Measurements from ENCODE around the gene MTERF4. TPM values are rescaled to one million over a fixed set of nuclear protein-coding genes. Genes with fewer than 3 reads are reported as not detected.

MTERF4 gene
- total and polyA plus RNA-seq, 2 of the 8 experiments (the other 6 are each of a cell fraction or from before 2014, with no cell fraction given) = 25.9 to 28.5 TPM

- no peak overlapping the region for H4K91ac ChIP-seq (replicated peaks; ENCODE audit: insufficient read length, low read length)
- no peaks in the 10 kb centered on the region for H3K27me3 ChIP-seq (replicated peaks in 1 of 4; ENCODE audit: control insufficient read depth in 3 of 4, extremely low read depth in 1 of 4, insufficient read depth in 3 of 4, low read length in 3 of 4)
- H3K4me2 ChIP-seq (ENCODE audit: insufficient read depth in 1 of 2, low read depth in 2 of 2, low read length in 2 of 2) = no peak overlapping the region
- H3K9me3 ChIP-seq (ENCODE audit: insufficient read depth in 2 of 2, low read depth in 1 of 2, low read length in 1 of 2) = no peaks in the 10 kb centered on the region
- no peak overlapping the region for H4K8ac ChIP-seq (ENCODE audit: extremely low read depth, insufficient read depth, low read length)
- peak; percentile 43; the same call in 1 of the 2 replicates for TF ChIP-seq E2F6 (IDR thresholded peaks at IDR 0.05)
- TF ChIP-seq CBX8 (IDR thresholded peaks at IDR 0.05; ENCODE audit: borderline replicate concordance, low read depth, low read length) = no peak
- no peak overlapping the region for H2AK5ac ChIP-seq (ENCODE audit: low read depth, low read length)
- peaks cover 0 to 5% (median 2%) of the 10 kb centered on the region in 4 experiments; a peak in 3 of 7 replicates for H3K4me1 ChIP-seq (replicated peaks in 1 of 4; ENCODE audit: control insufficient read depth in 3 of 4, insufficient read depth in 4 of 4, low read length in 3 of 4)
- ChIA-PET CTCF (ENCODE audit: partially characterized antibody) (interaction anchor here (0.5 to 2.3 kb wide), 12 partner anchors 10 to 933 kb away, joined by 3 to 12 read pairs (median 4); no protein-coding TSS in a partner anchor), POLR2A (ENCODE audit: partially characterized antibody) (no interaction called here)
- no peak overlapping the region for H2BK20ac ChIP-seq (ENCODE audit: low read length)
- no peak overlapping the region for H3K14ac ChIP-seq (ENCODE audit: insufficient read length)
- H4K5ac ChIP-seq (ENCODE audit: insufficient read length, low read depth, low read length) = no peak overlapping the region
- H2AFZ ChIP-seq (ENCODE audit: low read length) = no peak overlapping the region
- no peak overlapping the region for H3K56ac ChIP-seq (replicated peaks; ENCODE audit: insufficient read length, low read depth, low read length)
- H2BK5ac ChIP-seq (ENCODE audit: low read depth, low read length) = no peak overlapping the region
- no peaks in the 10 kb centered on the region for H3K23me2 ChIP-seq (ENCODE audit: low read depth, low read length)
- 89% methylated on average over 22 of the region's 25 CpGs; no CpG with 5 or more reads in 1 of the 2 experiments for WGBS, 2 experiments (ENCODE audit: extremely low coverage in 1 of 2, insufficient coverage in 1 of 2, insufficient read length in 1 of 2, insufficient replicate concordance in 2 of 2, low coverage in 1 of 2, low lambda C conversion rate in 2 of 2, missing lambda C conversion rate in 1 of 2)
- H3K4me3 ChIP-seq (ENCODE audit: extremely low read depth in 1 of 4, insufficient read depth in 2 of 4, low read depth in 3 of 4, low read length in 4 of 4) = no peak overlapping the region
- FAIRE-seq (no peak), DNase-seq (ENCODE audit: low read depth in 1 of 2, low spot score in 2 of 2) (no peak)
- H3K36me3 ChIP-seq (ENCODE audit: control insufficient read depth in 2 of 4, insufficient read depth in 4 of 4, low read length in 3 of 4) = no peaks in the 10 kb centered on the region
- H3K23ac ChIP-seq (ENCODE audit: insufficient read length) = no peak overlapping the region
- no peak overlapping the region for H3K4ac ChIP-seq (replicated peaks; ENCODE audit: insufficient read length, low read depth, low read length)
- H4K20me1 ChIP-seq (replicated peaks in 1 of 2; ENCODE audit: control insufficient read depth in 1 of 2, insufficient read depth in 2 of 2, low read length in 2 of 2) = no peaks in the 10 kb centered on the region
- no peak overlapping the region for H3K9ac ChIP-seq (replicated peaks in 1 of 4; ENCODE audit: extremely low read depth in 1 of 4, low read depth in 3 of 4, low read length in 3 of 4)
- no peaks in the 10 kb centered on the region for H3K79me2 ChIP-seq (ENCODE audit: control insufficient read depth in 1 of 2, insufficient read depth in 2 of 2, low read length in 2 of 2)
- no peaks in the 10 kb centered on the region for H3K79me1 ChIP-seq (ENCODE audit: low read depth, low read length)
- H2BK15ac ChIP-seq (ENCODE audit: low read length) = no peak overlapping the region
- H2BK12ac ChIP-seq (ENCODE audit: low read depth, low read length) = no peak overlapping the region
- no peak overlapping the region for H3K27ac ChIP-seq (ENCODE audit: low read depth, low read length)
- H3K18ac ChIP-seq (ENCODE audit: extremely low read depth, low read length) = no peak overlapping the region
- no peak overlapping the region for H2BK120ac ChIP-seq (replicated peaks; ENCODE audit: low read depth, low read length)
Observed at GRCh38 chr2:241068136-241068941, 33.7 kb downstream of the MTERF4 start.

All from H1 (cell line).